ENCODE measurements around the gene GTSF1L. TPM values are rescaled to one million over a fixed set of nuclear protein-coding genes. Genes with fewer than 3 reads are reported as not detected.

The GTSF1L gene
- total and polyA plus RNA-seq, 4 donors, result not detected

GRCh38 chr20:43737925-43738324 is 11.1 kb upstream of the GTSF1L start:
- 97% methylated on average over 7 of the region's 7 CpGs for WGBS

More at GRCh38 chr20:43737925-43738324, 11.1 kb upstream of the GTSF1L start:
- H3K9me3 ChIP-seq (ENCODE audit: control insufficient read depth in 4 of 4, low read length in 3 of 4), result no peaks in the 10 kb centered on the region
- no peak overlapping the region for H3K27ac ChIP-seq (ENCODE audit: low read depth in 1 of 2, low read length in 2 of 2)
- H3K27me3 ChIP-seq (ENCODE audit: control insufficient read depth in 4 of 4, insufficient read depth in 4 of 4, low read length in 3 of 4), result no peaks in the 10 kb centered on the region
- no peak overlapping the region for H3K9ac ChIP-seq (ENCODE audit: low read depth in 1 of 2, low read length in 2 of 2)
- H3K36me3 ChIP-seq (ENCODE audit: control insufficient read depth in 4 of 4, insufficient read depth in 3 of 4, low read depth in 1 of 4, low read length in 3 of 4), result no peaks in the 10 kb centered on the region
- no peak for DNase-seq (ENCODE audit: low spot score)
- H3K4me1 ChIP-seq (ENCODE audit: control insufficient read depth in 4 of 4, insufficient read depth in 4 of 4, low read length in 3 of 4), result peaks cover 5 to 9% (median 8%) of the 10 kb centered on the region in 4 donors
- no peak overlapping the region for H3K4me3 ChIP-seq (ENCODE audit: low read depth in 1 of 3, low read length in 3 of 3)
- no peak for TF ChIP-seq SP1 (IDR thresholded peaks at IDR 0.05)
- TF ChIP-seq TAF1 (conservative IDR thresholded peaks at IDR 0.05), result no peak
- no peak for TF ChIP-seq MAX (IDR thresholded peaks at IDR 0.05)
- TF ChIP-seq, protein P1, sequence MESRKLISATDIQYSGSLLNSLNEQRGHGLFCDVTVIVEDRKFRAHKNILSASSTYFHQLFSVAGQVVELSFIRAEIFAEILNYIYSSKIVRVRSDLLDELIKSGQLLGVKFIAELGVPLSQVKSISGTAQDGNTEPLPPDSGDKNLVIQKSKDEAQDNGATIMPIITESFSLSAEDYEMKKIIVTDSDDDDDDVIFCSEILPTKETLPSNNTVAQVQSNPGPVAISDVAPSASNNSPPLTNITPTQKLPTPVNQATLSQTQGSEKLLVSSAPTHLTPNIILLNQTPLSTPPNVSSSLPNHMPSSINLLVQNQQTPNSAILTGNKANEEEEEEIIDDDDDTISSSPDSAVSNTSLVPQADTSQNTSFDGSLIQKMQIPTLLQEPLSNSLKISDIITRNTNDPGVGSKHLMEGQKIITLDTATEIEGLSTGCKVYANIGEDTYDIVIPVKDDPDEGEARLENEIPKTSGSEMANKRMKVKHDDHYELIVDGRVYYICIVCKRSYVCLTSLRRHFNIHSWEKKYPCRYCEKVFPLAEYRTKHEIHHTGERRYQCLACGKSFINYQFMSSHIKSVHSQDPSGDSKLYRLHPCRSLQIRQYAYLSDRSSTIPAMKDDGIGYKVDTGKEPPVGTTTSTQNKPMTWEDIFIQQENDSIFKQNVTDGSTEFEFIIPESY (IDR thresholded peaks at IDR 0.05), result no peak
- TF ChIP-seq NR2F2 (IDR thresholded peaks at IDR 0.05), result no peak
- TF ChIP-seq RXRA (IDR thresholded peaks at IDR 0.05), result no peak
- no peak for TF ChIP-seq JUND (IDR thresholded peaks at IDR 0.05)
- TF ChIP-seq FOXA1 (IDR thresholded peaks at IDR 0.05), result no peak
- TF ChIP-seq EGR1 (IDR thresholded peaks at IDR 0.05; ENCODE audit: low read depth in 2 of 2), result no peak
- no peak for TF ChIP-seq RAD21 (IDR thresholded peaks at IDR 0.05)
- no peak for TF ChIP-seq YY1 (IDR thresholded peaks at IDR 0.05)
- TF ChIP-seq, protein P2, sequence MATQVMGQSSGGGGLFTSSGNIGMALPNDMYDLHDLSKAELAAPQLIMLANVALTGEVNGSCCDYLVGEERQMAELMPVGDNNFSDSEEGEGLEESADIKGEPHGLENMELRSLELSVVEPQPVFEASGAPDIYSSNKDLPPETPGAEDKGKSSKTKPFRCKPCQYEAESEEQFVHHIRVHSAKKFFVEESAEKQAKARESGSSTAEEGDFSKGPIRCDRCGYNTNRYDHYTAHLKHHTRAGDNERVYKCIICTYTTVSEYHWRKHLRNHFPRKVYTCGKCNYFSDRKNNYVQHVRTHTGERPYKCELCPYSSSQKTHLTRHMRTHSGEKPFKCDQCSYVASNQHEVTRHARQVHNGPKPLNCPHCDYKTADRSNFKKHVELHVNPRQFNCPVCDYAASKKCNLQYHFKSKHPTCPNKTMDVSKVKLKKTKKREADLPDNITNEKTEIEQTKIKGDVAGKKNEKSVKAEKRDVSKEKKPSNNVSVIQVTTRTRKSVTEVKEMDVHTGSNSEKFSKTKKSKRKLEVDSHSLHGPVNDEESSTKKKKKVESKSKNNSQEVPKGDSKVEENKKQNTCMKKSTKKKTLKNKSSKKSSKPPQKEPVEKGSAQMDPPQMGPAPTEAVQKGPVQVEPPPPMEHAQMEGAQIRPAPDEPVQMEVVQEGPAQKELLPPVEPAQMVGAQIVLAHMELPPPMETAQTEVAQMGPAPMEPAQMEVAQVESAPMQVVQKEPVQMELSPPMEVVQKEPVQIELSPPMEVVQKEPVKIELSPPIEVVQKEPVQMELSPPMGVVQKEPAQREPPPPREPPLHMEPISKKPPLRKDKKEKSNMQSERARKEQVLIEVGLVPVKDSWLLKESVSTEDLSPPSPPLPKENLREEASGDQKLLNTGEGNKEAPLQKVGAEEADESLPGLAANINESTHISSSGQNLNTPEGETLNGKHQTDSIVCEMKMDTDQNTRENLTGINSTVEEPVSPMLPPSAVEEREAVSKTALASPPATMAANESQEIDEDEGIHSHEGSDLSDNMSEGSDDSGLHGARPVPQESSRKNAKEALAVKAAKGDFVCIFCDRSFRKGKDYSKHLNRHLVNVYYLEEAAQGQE (IDR thresholded peaks at IDR 0.05), result no peak
- no peak for TF ChIP-seq HNF4G (IDR thresholded peaks at IDR 0.05)
- TF ChIP-seq GABPA (IDR thresholded peaks at IDR 0.05 in 1 of 2, conservative IDR thresholded peaks at IDR 0.05 in 1 of 2), result no peak
- TF ChIP-seq CTCF (IDR thresholded peaks at IDR 0.05; ENCODE audit: low read depth, low read length, missing input control), result no peak
- TF ChIP-seq FOXA2 (IDR thresholded peaks at IDR 0.05), result no peak
